ENCODE results near the gene PERM1. TPM values are rescaled to one million over a fixed set of nuclear protein-coding genes. Genes with fewer than 3 reads are reported as not detected.
"Not testable (repeated sequence)": the region's sequence is repeated elsewhere in the genome, so short reads cannot be mapped to it uniquely, and the experiment has no call there.

The PERM1 gene
- total RNA-seq, 1 donor from 2014 or later, result not detected

DNA sequence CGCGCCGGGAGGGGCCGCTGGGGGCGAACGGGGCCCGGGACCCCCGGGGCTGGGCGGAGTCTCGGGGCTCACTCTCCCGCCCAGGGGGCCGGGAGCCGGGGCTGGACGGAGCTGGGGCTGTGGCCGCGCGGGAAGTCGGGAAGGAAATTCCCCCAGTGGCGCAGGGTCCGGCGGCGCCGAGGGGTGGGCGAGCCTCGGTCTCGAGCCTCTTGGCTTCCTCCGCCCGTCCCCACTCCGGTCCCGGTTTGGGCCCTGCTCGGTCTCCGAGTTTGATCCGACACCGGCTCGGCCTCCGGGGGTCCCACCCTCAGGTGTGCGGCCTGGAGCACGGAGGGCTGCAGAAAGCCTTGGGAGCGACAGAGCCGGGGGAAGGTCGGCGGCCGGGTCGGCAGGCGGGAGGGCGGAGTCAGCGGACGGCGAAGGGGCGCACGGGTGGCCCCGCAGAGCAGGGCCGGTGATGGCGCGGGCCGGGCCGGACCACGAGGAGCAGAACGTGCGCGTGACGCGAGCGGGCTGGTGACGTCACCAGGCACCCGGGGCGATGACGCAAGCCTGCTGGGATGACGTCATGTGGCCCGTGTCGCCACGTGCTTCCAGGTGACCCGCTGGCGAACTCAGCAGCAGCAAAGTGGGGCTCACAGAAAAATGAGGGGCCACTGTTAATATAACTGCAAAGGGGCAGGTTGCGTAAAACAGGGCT, 18.6 kb upstream of the PERM1 start:
- peak; percentile 87 for DNase-seq (ENCODE audit: low spot score)
- ATAC-seq, result peak; percentile 71
- intact Hi-C loops (cut with DNase I), result no loop called here

DNA sequence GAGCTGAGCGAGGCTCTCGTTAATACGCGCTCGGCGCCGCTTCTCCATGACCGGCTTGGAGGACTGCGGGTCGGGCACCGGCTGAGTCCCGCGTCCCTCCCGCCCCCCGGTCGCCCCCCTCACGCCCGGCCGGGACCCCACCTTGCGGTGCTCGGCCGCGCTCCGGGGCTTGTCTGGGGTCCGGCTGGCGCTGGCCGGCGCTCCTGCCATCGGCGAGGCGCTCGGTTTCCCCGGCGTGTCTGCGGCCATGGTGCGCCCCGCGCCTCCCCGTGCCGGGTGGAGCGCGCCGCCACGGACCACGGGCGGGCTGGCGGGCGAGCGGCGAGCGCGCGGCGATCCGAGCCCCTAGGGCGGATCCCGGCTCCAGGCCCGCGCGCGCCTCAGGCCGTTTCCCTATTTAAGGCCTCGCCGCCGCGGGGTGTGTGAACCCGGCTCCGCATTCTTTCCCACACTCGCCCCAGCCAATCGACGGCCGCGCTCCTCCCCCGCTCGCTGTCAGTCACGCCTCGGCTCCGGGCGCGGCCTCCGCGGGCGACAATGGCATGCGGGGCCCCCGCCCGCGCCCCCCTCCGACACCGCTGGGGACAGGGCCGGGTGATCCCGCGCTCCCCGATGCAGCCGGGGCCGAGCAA, 17.9 kb upstream of the PERM1 start, which contains the start of gene HES4:
Gene HES4, minus strand, starts transcription at position 373 of the 632 bp plus-strand sequence. Its CDS starts 124 bp downstream, at position 249.
- intact Hi-C loops (cut with DNase I), result no loop called here
- ATAC-seq (peak; percentile 80), DNase-seq (ENCODE audit: low spot score) (peak; percentile 90)

DNA sequence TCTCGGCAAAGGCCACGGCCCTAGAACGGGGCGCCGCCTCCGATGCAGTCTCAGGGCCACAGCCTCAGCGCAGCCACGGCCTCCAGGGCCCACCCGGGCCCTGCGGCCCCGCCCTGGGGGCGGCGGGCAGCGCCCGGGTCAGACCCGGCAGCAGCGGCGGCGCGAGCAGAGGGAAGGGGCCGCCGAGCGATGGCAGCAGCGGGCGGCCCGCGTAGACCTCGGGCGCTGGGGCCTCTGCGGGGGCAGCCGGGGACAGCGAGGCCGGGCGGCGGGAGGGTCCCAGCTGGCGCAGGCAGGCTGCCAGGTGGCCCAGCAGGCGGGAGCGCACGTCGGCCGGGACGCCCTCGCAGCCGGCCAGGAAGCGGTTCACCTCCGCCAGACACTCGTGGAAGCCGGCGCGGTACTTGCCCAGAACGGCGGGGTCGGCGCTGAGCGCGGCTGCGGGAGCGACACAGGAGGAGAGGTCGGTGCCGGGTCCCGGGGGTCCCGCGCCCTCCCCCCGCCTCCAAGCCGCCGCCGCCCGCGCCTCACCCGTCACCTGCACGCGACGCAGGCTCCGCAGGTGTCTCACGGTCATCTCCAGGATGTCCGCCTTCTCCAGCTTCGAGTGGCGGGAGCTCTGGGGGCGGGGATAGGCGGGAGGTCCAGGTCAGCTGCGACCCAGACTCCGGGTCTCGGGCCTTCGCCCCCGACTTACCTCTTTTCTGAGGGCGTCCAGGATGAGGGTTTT, 17.3 kb upstream of the PERM1 start:
- DNase-seq (ENCODE audit: low spot score) (no peak), ATAC-seq (no peak)
- intact Hi-C loops (cut with DNase I), result no loop called here

DNA sequence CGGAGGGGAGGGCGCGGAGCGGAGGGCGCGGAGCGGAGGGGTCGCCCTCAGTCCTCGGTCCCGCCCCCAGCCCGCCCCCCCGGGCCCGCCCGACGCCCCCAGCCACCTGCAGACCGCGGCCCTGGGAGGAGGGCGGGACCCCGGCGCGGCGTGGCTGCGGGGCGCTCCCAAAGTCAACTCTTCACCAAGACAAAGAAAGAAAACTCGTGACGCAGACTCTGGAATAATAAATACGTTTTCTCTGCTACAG, 16.8 kb upstream of the PERM1 start:
- ATAC-seq (no peak), DNase-seq (ENCODE audit: low spot score) (no peak)
- intact Hi-C loops (cut with DNase I), result no loop called here

DNA sequence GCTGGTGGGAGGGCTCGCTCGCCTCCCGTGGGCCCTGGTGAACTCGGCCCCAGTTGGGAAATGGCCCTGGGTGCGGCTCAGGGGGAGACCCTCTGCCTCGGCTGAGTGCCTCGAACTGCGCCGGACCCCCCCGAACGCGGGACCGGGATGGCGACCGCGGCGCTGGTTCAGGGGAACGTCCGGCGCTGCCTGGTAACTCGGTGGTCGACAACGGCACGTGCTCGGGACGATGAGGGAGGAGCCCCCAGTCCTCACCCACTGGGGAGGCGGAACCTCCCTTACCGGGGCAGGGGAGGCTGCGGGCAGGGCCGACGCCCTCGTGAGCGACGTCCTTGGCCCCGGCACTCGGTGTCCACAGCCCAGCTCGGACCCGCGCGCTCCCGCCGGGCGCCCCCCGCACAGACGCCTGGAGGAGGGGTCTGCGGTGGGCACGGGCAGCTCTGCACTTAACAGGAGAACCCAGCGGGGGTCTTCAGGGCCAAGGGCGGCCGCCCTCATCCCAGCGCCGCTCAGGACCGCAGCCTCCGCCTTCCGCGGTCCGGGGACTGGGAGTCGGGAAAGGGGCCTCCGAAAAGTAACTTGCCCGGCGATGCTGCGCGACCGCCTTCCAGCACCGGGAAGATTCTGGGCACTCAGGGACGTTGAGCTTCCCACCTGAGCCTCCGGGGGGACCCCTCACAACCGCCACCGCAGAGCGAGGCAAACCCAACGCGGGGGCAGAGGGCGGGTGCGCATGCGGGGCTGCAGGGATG, 16.3 kb upstream of the PERM1 start:
- ATAC-seq, result no peak
- DNase-seq (ENCODE audit: low spot score), result no peak
- intact Hi-C loops (cut with DNase I), result no loop called here

DNA sequence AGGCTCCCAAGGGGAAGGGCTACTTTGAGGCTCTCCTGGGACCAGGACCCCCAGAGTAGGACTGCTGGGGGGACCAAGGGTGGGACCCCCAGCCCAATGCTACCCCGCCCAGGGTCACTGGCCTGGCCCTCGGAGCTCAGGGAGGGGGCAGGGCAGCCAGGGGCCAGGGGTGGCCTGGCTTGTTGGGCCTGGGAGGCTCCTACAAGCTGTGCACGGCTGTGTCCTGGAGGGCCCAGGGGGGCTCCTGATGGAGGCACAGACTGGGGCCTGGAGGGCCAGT, 15.8 kb upstream of the PERM1 start:
- DNase-seq (ENCODE audit: low spot score) (no peak), ATAC-seq (no peak)
- intact Hi-C loops (cut with DNase I), result no loop called here

DNA sequence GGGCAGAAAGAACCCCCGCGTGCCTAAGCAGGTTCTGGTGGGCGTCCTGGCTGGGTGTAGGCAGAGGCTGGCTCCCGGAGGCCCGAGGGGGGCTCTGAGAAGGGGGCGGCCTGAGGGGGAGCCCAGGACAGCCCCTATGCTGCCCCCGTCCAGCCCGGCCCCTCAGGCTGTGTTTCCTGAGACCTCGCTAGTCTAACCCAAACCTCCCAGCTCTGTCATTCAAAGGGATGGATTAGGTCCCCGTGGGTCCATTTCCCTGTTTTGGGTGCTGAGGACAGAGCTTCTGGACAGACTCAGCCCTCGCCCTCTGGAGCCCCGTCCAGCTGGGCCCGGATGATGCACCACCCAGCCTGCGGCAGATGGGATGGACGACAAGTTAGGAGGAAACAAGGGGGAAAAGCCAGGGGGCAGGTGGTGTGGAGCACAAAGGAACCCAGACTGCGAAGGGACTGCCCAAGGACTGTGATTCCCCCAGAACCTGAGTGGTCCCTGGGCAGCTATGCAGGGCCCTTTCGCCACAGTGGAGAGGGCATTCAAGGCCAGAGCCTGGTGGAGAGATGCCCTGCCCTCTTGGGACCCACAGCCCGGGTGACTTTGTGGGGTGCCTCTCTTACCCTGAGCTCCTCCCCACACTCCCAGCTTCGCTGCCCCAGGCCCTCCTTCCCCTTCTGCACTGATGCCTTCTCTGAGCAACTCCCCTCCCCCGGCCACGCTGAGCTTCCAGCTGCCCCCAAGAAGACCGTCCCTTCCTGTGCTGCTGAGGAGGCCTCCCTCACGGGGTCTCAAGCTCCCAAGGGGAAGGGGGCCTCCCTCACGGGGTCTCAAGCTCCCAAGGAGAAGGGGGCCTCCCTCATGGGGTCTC, 15.2 kb upstream of the PERM1 start:
- intact Hi-C loops (cut with DNase I), result no loop called here
- no peak for DNase-seq (ENCODE audit: low spot score)
- no peak for ATAC-seq

DNA sequence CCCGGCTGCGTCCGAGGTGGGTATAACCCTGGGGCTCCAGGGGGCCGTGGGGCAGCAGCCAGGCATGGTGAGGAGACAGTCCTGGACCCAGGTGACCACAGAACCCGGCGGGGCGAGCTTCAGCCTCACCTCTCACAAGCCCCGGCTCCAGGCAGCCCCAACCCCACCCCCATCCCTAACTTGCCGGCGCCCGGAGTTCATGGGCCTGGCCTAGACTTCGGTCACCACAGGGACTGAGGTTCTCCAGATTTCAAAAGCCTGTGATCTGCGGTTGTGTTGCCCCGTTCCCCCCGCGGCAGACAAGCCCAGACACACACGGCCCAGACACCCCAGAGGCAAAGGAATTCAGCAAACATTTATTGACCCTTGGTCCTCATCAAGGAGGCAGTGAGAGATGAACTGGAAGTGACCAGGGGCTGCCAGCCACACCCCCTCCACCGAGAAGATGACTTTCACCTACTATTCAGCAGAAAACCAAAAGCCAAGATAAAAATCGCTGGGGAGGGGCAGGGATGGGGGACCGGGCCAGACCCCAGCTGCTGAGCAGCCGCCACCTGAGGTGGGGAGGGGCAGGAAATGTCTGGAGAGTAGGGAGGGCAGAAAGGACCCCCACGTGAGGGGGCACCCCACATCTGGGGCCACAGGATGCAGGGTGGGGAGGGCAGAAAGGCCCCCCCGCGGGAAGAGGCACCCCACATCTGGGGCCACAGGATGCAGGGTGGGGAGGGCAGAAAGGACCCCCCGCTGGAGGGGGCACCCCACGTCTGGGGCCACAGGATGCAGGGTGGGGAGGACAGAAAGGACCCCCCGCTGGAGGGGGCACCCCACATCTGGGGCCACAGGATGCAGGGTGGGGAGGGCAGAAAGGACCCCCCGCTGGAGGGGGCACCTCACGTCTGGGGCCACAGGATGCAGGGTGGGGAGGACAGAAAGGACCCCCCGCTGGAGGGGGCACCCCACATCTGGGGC, 14.1 kb upstream of the PERM1 start:
- ATAC-seq, result no peak
- no peak for DNase-seq (ENCODE audit: low spot score)
- intact Hi-C loops (cut with DNase I), result no loop called here

DNA sequence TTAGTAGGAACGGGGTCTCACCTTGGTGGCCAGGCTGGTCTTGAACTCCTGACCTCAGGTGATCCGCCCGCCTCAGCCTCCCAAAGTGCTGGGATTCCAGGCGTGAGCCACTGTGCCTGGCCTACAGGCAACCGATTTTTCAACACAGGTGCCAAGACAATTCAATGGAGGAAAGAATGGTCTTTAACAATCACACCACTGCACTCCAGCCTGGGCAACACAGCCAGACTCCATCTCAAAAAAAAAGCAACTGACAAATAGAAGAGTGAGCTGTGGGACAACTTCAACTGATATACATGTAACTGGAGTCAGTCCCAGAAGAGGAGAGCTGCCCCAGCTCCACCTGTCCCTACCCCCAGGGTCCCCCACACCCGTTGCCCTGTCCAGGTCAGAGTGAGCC, 12.7 kb upstream of the PERM1 start:
- intact Hi-C loops (cut with DNase I); DNase-seq (ENCODE audit: low spot score): not testable (repeated sequence)

DNA sequence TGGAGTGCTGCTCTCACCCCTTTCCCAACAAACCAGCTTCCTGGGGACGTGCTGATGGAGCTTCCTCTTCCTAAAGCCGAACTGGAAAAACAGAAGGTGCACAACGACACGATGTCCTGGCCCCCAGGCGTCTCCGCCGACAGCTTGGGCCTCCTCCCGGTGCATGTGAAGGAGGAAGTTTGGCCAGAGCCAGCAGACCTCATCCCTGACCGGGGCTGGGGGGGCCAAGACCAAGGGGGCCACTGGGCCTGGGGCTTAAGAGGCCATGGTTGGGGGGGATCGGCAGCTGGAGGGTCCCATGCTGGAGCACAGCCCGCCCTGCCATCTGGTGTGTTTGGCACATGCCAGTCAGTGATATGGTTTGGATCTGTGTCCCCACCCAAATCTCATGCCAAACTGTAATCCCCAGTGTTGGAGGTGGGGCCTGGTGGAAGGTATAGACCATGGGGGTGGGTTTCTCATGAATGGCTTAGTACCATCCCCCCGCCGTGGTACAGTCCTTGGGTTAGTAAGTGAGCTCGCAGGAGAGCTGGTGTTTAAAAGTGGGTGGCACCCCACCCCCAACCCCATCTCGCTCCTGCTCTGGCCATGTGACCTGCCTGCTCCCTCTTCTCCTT, 11.6 kb upstream of the PERM1 start:
- no peak for ATAC-seq
- no peak for DNase-seq (ENCODE audit: low spot score)
- intact Hi-C loops (cut with DNase I), result no loop called here

More for the DNA sequence above, 12.7 kb upstream of the PERM1 start:
- not testable (repeated sequence) for ATAC-seq

DNA sequence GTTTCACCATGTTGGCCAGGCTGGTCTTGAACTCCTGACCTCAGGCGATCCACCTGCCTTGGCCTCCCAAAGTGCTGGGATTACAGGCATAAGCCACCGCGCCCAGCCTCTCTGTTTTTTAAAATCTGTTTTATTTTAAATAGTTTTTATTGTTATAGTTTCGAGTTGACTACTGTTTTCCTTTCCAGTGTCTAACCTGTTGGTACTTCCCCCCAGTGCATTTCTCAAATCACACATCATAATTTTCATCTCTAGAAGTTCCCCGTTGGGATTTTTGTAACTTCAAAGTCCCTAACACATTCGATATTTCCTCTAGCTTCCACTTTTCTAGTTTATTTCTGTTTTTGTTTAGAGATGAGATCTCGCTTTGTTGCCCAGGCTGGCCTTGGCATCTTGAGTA, 10.5 kb upstream of the PERM1 start:
- intact Hi-C loops (cut with DNase I), result no loop called here
- ATAC-seq (no peak), DNase-seq (ENCODE audit: low spot score) (no peak)

DNA sequence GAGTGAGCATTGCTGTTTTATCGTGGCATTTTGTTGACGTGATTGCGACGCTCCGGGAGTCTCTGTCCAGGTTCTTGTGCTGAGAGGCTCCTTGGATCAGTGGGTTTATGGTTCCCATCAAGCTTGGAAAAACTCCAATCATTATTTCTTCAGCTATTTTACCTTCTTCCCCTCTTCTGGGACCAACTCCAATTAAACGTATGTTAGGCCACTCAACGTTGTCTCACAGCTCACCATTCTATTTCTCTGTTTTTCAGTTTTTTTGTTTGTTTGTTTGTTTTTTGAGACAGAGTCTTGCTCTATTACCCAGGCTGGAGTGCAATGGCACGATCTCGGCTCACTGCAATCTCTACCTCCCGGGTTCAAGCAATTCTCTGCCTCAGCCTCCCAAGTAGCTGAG, 10.0 kb upstream of the PERM1 start:
- DNase-seq (ENCODE audit: low spot score) (no peak), ATAC-seq (no peak)
- intact Hi-C loops (cut with DNase I), result no loop called here

DNA sequence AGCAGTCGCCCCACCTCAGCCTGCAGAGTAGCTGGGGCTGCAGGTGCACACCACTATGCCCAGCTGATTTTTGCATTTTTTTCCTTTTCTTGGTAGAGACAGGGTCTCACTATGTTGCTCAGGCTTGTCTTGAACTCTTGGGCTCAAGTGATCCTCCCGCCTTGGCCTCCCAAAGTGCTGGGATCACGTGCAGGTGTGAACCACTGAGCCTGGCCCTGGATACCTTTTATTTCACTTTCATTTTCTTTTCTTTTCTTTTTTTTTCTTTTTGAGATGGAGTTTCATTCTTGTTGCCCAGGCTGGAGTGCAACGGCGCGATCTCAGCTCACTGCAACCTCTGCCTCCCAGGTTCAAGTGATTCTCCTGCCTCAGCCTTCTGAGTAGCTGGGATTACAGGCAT, 9.4 kb upstream of the PERM1 start:
- intact Hi-C loops (cut with DNase I); ATAC-seq; DNase-seq (ENCODE audit: low spot score): not testable (repeated sequence)

DNA sequence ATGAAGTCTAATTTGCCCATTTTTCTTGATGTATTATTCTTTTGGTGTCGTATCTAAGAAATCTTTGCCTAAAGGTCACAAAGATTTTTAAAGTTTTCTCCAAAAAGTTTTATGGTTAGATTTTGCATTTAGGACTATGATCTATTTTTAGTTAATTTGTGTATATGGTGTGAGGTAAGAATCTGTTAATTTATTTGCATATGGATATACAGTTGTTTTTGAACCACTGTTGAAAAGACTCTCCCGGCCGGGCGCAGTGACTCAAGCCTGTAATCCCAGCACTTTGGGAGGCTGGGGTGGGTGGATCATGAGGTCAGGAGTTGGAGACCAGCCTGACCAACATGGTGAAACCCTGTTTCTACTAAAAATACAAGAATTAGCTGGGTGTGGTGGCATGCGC, 6.2 kb upstream of the PERM1 start:
- intact Hi-C loops (cut with DNase I); DNase-seq (ENCODE audit: low spot score); ATAC-seq: not testable (repeated sequence)

DNA sequence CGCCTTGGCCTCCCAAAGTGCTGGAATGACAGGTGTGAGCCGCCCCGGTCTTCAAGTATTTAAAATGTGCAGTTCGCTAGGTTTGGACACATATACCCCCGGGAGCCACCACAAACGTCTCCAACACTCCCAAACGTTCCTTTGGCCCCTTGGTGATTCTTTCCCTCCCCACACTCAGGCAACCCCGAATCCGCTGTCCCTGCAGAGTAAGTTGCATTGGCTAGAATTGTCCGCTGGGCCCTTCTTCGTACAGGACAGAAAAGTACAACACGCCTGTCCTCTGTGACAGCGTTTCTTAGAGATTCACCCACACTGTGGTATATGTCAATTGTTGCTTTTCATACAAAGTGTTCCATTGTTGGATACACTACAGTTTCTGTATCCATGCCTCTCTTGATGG, 3.2 kb upstream of the PERM1 start:
- no peak for ATAC-seq
- intact Hi-C loops (cut with DNase I), result no loop called here
- no peak for DNase-seq (ENCODE audit: low spot score)

DNA sequence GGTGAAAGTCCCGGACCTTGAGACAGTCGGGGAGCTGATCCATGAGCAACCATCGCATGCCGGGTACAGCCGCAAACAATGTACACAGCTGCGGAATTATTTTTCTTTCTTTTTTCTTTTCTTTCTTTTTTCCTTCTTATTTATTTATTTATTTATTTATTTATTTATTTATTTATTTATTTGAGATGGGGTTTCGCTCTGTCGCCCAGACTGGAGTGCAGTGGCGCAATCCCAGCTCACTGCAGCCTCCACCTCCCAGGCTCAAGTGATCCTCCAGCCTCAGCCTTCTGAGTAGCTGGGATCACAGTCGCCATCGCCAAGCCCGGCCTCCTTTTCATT, 2.6 kb upstream of the PERM1 start:
- intact Hi-C loops (cut with DNase I), result loop anchor here (5.0 kb wide), 1 partner anchor 78 kb away; no protein-coding TSS in a partner anchor
- no peak for ATAC-seq
- no peak for DNase-seq (ENCODE audit: low spot score)

DNA sequence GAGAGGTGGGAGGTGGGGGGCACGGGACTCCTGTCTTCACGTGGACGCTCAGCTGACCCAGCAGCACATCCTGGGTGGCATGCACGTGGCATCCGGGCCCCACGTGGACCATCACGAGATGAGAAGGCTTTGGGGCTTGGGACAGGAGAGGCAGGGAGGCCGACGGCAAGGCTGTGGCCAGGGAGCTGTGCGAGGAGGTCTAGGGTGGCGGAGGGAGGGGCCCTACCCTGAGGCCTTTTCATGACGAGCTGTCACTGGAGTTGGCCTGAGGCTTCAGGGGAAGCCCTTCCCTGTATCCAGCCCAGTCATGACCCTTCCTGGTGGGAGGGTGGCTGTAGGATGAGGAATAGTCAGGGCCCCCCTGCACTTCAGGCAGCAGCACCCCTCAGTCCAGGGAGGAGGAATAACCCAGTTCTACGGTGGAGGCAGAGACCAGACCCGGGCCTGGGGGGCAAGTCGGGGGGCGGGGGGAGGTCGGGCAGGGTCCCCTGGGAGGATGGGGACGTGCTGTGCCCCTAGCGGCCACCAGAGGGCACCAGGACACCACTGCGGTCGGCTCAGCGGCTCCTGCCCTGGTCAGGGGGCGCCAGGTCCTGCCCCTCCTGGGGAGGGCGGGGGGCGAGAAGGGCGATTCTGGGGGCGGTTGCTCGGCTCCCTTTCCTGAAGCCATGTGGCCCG, 2.0 kb upstream of the PERM1 start:
- ATAC-seq (peak; percentile 60), DNase-seq (ENCODE audit: low spot score) (no peak)
- intact Hi-C loops (cut with DNase I), result loop anchor here (5.0 kb wide), 1 partner anchor 78 kb away; no protein-coding TSS in a partner anchor

Data from sciatic nerve (tissue), 2 donors.